Ascending aorta (tissue), 2 donors: ENCODE measurements around the gene GAK. TPM values are rescaled to one million over a fixed set of nuclear protein-coding genes. Genes with fewer than 3 reads are reported as not detected.

Source experiments
- DNase-seq, 2 donors: peaks; one replicate each; pipeline ENCODE4 v3.0.0-alpha.2; 2019; ENCODE audit warnings: low spot score in 2 of 2
- H3K27ac ChIP-seq, 2 donors: fragments of 200-600 bp; sonication (generic); one replicate each; pipeline ENCODE4 v1.5.1; 2016 to 2017; ENCODE audit warnings: mild to moderate bottlenecking in 1 of 2
- H3K27me3 ChIP-seq: fragments of 200-600 bp; sonication (generic); one replicate; pipeline ENCODE4 v1.5.1; 2017
- H3K36me3 ChIP-seq, 2 donors: fragments of 200-600 bp; sonication (generic); one replicate each; pipeline ENCODE4 v1.5.1; 2016
- H3K4me1 ChIP-seq, 2 donors: fragments of 200-600 bp; sonication (generic); one replicate each; pipeline ENCODE4 v1.5.1; 2016 to 2017; ENCODE audit warnings: mild to moderate bottlenecking in 1 of 2
- H3K4me3 ChIP-seq, 2 donors: fragments of 200-600 bp; sonication (generic); one replicate each; pipeline ENCODE4 v1.5.1; 2016 to 2017; ENCODE audit warnings: mild to moderate bottlenecking in 1 of 2
- H3K9me3 ChIP-seq, 2 donors: fragments of 200-600 bp; sonication (generic); one replicate each; pipeline ENCODE4 v1.5.1; 2016
- CTCF ChIP-seq, 3 experiments: fragments of 200-600 bp in 2 of 3; fragments of 450-650 bp in 1 of 3; sonication (generic) in 2 of 3; IDR thresholded peaks; one replicate each; pipeline ENCODE4 v1.5.1; 2016 to 2019; ENCODE audit warnings: antibody characterized with exemption in 3 of 3, mild to moderate bottlenecking in 1 of 3, moderate library complexity in 1 of 3
- intact Hi-C: fragments of 100-400 bp; cut with DNase I; formaldehyde crosslinking; loops from one replicate; pipeline ENCODE4 v1.15.1; 2023
- total RNA-seq: library from RNA; depleted of rRNA; stranded (reverse); fragments of >200 nt; gene quantifications from one replicate; pipeline ENCODE4 v1.1.0, GENCODE V29; 2016

Gene GAK
- total RNA-seq, 1 donor from 2014 or later: 87.3 TPM

DNA sequence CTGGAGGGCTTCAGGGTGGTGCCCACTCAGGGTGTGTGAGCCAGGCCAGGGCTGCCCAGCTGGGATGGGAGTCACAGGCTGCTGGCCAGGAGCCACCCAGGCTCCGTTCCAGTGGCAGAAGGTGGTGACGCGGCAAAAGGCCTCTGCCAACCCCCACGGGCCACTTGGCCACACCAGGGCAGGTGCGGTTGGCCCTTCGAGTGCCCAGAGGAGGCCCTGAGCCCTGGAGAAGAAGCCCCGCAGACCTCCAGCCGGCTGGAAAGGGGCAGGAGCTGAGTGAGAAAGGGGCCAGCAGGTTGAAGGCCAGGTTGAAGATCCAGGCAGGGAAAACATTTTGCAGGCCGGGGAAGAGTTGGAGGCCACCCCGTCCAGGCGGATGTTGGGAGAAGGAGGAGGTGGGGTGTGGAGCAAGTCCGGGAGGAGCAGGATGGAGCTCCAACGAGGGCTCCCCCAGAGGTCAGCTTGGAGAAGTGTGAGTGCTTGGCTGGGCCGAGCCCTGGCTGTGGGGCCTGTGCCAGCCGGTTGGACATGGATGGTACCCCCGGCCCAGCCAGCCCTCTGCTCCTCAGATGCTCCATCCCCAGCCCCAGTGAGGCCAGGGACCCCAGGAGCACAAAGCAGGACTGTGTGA is 103.4 kb downstream of the GAK start:
- Histone ChIP-seq H3K36me3 (no peaks in the 10 kb centered on the region), H3K27me3 (peaks cover 29% of the 10 kb centered on the region), H3K4me1 (peaks cover 0 to 3% of the 10 kb centered on the region in 2 donors), H3K4me3 (no peak overlapping the region), H3K9me3 (no peaks in the 10 kb centered on the region), H3K27ac (no peak overlapping the region)
- intact Hi-C loops: no loop called here
- no peak for TF ChIP-seq CTCF (IDR thresholded peaks at IDR 0.05)
- DNase-seq: peak in 1 of 2 donors; percentile 45

GRCh38 chr4:827209-828081 is 104.7 kb downstream of the GAK start:
- DNase-seq: peak in 1 of 2 donors; percentile 56

DNA sequence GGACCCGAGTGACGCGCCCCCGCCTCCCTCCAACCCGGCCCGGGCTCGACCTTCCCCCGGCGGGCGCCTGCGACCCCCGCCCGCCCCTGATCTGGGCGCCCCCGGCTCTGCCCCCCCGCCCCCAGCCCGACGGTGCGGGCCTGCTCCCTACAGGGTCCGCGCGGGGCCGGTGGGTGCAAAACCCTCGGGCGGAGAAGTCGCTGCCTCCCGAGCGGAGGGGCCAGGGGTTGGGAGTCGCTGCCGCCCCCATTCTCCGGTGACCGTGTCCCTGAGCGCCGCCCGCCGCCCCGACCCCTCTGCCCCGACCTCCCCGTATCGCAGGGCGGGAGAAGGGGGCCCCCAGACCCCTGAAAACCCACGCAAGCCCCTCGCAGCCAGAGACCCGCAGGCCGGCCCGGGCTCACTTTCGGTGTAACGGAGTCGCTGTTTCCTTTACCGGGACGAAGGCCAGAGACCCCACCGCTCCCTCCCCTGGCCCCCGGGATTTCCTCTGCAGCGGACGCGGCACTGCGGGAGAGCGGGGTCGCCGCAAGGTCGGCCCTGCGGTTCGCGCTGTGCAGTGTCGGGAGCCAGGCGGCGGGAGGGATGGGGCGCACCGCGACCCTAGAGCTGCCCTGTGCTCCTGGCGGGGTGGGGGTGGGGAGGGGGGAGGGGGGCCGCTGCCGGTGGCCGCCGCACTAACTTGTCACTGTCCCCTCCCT is 105.5 kb downstream of the GAK start:
- Histone ChIP-seq H3K4me1 (peaks cover 0 to 3% of the 10 kb centered on the region in 2 donors), H3K27me3 (peaks cover 29% of the 10 kb centered on the region), H3K4me3 (peak overlapping the region; percentile 25 to 42), H3K36me3 (no peaks in the 10 kb centered on the region), H3K9me3 (no peaks in the 10 kb centered on the region), H3K27ac (no peak overlapping the region)
- peak in 1 of 2 donors; percentile 45 for DNase-seq
- TF ChIP-seq CTCF (IDR thresholded peaks at IDR 0.05): no peak
- intact Hi-C loops: no loop called here

More at GRCh38 chr4:827209-828081, 104.7 kb downstream of the GAK start:
- peak overlapping the region in 1 of 2 donors; percentile 25 for H3K4me3 ChIP-seq
- peaks cover 29% of the 10 kb centered on the region for H3K27me3 ChIP-seq
- TF ChIP-seq CTCF (IDR thresholded peaks at IDR 0.05): no peak
- no peaks in the 10 kb centered on the region for H3K36me3 ChIP-seq
- peaks cover 0 to 3% of the 10 kb centered on the region in 2 donors for H3K4me1 ChIP-seq
- intact Hi-C loops: no loop called here
- H3K27ac ChIP-seq: no peak overlapping the region
- H3K9me3 ChIP-seq: no peaks in the 10 kb centered on the region

GRCh38 chr4:825971-826330 is 106.2 kb downstream of the GAK start, which contains the start of gene CPLX1:
Gene CPLX1, minus strand, starts transcription at chr4:826129. Its CDS starts 1,607 bp downstream, at chr4:824522.
- no peaks in the 10 kb centered on the region for H3K36me3 ChIP-seq
- TF ChIP-seq CTCF (IDR thresholded peaks at IDR 0.05): no peak
- H3K4me3 ChIP-seq: peak within 1 kb of the TSS; percentile 45 to 55
- no peak within 1 kb of the TSS for H3K27ac ChIP-seq
- H3K4me1 ChIP-seq: peaks cover 0 to 3% of the 10 kb centered on the region in 2 donors
- H3K27me3 ChIP-seq: peaks cover 33% of the 10 kb centered on the region
- H3K9me3 ChIP-seq: no peaks in the 10 kb centered on the region
- intact Hi-C loops: no loop called here
- no peak for DNase-seq

GRCh38 chr4:825063-825970 is 106.8 kb downstream of the GAK start:
- Histone ChIP-seq H3K27ac (no peak overlapping the region), H3K36me3 (no peaks in the 10 kb centered on the region), H3K4me1 (peaks cover 0 to 3% of the 10 kb centered on the region in 2 donors), H3K4me3 (peak overlapping the region; percentile 45 to 55), H3K9me3 (no peaks in the 10 kb centered on the region), H3K27me3 (peaks cover 33% of the 10 kb centered on the region)
- intact Hi-C loops: no loop called here
- DNase-seq: peak in 1 of 2 donors; percentile 50
- no peak for TF ChIP-seq CTCF (IDR thresholded peaks at IDR 0.05)
